GM12875 (cell line): ENCODE results near the gene HDGF.
A peak's percentile ranks its signal among the peaks of the same experiment; 100 is the strongest.

Experiments used
- H3K4me3 ChIP-seq: one replicate; pipeline ENCODE4 v1.5.1; 2011; ENCODE audit warnings: low read depth, low read length, control low read depth
- TF ChIP-seq, protein P1 (sequence below): IDR thresholded peaks from 2 replicates; pipeline ENCODE4 v1.5.1; 2011; ENCODE audit warnings: low read depth, mild to moderate bottlenecking, control low read depth, inconsistent platforms, low read length, moderate library complexity, borderline replicate concordance; ENCODE audit not compliant: insufficient read depth

HDGF gene

DNA sequence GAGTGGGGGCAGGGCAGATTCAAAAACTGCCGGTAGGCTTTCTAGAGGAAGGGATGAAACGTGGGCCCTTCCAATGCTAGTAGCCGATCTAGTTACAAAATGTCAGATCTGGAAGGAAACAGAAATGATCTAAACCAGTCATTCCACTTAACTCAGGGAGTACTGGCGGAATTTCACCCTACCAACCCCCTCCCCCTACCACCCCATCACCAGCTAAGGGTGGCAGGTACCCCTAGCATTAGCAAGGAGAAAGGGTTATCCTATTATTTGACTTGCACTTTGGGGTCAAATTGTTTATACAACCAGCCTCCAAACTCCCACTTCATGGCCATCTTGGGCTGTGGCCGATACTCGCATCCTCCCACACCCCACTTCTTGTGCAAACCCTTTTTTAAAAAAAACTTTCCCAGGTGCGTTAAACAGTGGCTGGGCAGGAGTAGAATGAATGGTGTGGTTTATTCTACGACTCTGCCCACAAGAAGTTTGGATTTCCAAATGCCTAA, 9.9 kb downstream of the HDGF start:
- TF ChIP-seq, protein P1, sequence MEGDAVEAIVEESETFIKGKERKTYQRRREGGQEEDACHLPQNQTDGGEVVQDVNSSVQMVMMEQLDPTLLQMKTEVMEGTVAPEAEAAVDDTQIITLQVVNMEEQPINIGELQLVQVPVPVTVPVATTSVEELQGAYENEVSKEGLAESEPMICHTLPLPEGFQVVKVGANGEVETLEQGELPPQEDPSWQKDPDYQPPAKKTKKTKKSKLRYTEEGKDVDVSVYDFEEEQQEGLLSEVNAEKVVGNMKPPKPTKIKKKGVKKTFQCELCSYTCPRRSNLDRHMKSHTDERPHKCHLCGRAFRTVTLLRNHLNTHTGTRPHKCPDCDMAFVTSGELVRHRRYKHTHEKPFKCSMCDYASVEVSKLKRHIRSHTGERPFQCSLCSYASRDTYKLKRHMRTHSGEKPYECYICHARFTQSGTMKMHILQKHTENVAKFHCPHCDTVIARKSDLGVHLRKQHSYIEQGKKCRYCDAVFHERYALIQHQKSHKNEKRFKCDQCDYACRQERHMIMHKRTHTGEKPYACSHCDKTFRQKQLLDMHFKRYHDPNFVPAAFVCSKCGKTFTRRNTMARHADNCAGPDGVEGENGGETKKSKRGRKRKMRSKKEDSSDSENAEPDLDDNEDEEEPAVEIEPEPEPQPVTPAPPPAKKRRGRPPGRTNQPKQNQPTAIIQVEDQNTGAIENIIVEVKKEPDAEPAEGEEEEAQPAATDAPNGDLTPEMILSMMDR: no peak
- peak overlapping the region; percentile 21 for H3K4me3 ChIP-seq

DNA sequence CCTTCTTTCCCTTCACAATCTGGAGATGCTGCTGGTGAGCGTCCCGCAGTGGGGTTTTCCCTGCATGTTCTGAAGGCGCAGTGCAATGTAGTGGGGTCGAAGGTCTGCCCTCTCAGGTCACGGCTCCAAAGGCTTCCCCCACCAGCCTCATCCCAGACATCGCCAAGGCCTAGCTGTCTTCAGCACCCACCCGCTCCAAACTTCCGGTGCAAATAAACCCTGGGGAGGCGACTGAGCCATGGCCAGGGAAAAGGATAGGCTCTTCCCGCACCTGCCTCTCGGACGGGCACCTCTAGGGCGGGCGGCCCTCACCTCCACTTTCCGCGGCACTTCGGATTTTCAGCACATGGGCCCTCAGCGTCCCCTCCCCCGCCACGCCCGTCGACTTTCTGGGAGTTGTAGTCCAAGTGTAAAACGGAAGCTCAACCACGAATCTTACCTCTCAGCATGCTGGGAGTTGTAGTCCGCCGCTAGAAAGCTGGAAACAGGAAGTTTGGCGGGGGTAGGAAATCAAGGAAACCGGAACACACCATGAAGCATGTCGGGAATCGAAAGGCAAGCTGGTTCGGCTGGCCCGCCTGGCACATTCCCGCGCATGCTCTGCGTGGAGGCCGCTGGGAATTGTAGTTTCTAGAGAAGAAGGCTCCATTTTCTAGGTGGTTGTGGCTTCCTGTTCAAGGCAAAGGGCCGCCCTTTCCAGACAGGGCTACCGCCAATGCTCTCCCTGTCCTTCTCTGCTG, 10.6 kb downstream of the HDGF start, which contains the start of gene MRPL24:
MRPL24 (minus strand) TSS at position 348 of the 740 bp plus-strand sequence. CDS start 2,384 bp downstream, outside the sequence.
- TF ChIP-seq, protein P1: no peak
- peak within 1 kb of the TSS; percentile 61 for H3K4me3 ChIP-seq

DNA sequence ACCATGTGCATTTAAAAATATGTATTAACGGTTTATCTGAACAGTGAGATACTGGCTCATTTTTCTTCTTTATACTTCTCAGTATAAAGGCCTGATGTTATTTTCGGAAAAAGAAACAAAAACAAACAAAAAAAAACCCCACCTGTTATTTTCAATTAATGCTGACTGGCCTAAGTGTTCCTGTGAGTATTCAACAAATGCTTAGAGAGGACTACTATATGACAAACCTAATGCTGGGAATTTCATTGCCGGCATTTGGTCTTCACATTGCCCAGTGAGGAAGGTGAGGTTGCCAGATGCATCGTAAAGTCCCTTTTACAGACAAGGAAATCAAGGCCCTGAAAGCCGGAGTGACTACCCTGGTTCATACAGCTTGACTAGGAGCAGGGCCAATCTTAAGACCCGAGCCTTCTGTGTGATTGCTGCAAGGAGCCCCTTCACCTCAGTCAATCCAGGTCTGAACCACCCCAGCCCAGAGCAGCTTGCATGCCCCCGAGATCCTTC, 11.2 kb downstream of the HDGF start:
- peak overlapping the region; percentile 61 for H3K4me3 ChIP-seq
- TF ChIP-seq, protein P1: no peak

DNA sequence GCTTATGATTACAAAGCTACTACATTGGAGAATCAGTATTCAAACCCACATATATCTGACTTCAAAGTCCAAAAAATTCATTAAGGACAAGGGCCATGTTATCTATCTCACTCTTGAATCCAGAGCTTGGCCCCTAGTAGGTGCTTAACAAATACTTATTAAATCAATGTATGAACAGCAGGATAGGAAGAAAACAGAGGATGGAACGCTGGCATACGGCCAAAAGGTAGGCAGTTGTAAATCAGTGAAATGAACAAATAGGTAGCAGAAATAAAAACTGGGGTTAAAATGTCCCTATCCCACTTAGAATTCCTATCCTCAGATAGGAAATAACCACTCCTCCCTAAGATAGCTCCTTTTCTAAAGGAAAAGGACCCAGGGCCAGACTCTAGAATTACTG, 12.6 kb downstream of the HDGF start:
- TF ChIP-seq, protein P1: no peak
- H3K4me3 ChIP-seq: no peak overlapping the region

DNA sequence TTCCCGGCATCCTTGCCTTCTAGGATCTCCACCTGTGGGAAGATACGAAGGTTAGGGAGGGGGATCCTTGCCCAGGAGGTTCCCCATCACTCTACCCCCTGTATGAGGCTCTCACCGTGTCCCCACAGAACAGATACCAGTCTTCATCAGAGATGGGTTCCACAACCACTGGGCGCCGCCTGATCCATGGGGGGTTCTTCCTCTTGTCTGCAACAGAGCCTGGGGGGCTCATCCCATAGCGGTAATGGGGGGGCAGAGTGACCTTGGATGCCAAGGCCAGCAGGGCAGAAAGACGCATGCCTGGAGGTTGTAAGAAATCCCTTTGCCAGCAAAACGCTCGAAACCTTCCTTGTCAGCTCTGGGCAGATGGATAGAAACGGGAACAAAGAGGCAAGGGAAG, 13.1 kb downstream of the HDGF start:
- TF ChIP-seq, protein P1: no peak
- no peak overlapping the region for H3K4me3 ChIP-seq

DNA sequence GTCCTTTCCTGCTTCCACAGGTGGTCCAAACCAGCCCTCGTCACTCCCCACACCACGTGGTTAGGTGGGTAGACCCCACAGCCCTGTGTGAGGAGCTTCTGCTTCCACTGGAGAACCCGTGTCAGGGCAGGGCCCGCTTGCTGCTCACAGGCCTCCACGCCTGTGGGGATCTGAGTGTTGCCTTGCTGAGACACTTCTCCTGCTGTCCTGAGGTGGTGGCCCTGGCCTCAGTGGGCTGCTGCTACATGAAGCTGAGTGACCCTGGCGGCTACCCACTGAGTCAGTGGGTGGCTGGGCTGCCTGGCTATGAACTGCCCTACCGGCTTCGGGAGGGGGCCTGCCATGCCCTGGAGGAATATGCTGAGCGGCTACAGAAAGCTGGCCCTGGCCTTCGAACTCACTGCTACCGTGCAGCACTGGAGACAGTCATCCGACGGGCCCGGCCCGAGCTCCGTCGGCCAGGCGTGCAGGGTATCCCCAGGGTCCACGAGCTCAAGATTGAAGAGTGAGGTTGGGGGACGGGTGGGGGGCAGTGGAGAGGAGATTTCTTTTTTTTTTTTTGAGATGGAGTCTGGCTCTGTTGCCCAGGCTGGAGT, 17.4 kb downstream of the HDGF start:
- H3K4me3 ChIP-seq: no peak overlapping the region
- TF ChIP-seq, protein P1: no peak
